SK-N-SH (cell line): ENCODE measurements around the gene LRMDA.

Experiments
- EP300 ChIP-seq, 2 experiments: IDR thresholded peaks; 2 replicates each; pipeline versions ENCODE4 v1.4.0 to v1.6.1; 2012; ENCODE audit warnings: borderline replicate concordance in 1 of 2, low read depth in 1 of 2, low read length in 1 of 2
- EZH2phosphoT487 ChIP-seq: fragments of 200-600 bp; sonication (generic); IDR thresholded peaks from 2 replicates; pipeline ENCODE4 v1.6.1; 2017; ENCODE audit warnings: low read depth, mixed run types, mild to moderate bottlenecking, antibody characterized with exemption, moderate library complexity, borderline replicate concordance
- MEF2A ChIP-seq: IDR thresholded peaks from 2 replicates; pipeline ENCODE4 v1.4.0; 2012; ENCODE audit warnings: low read depth, borderline replicate concordance
- POLR2AphosphoS5 ChIP-seq: IDR thresholded peaks from 2 replicates; pipeline ENCODE4 v1.6.1; 2012; ENCODE audit warnings: low read depth, low read length
- RCOR1 ChIP-seq: fragments of 150-350 bp; IDR thresholded peaks from 2 replicates; pipeline ENCODE4 v1.6.1; 2017; ENCODE audit warnings: antibody characterized with exemption, low read length
- SIN3A ChIP-seq: IDR thresholded peaks from 2 replicates; pipeline ENCODE4 v1.6.1; 2012; ENCODE audit warnings: low read depth, mild to moderate bottlenecking, low read length, moderate library complexity, borderline replicate concordance
- TEAD4 ChIP-seq: IDR thresholded peaks from 2 replicates; pipeline ENCODE4 v1.4.0; 2012; ENCODE audit warnings: mild to moderate bottlenecking, borderline replicate concordance; ENCODE audit not compliant: insufficient read depth
- TF ChIP-seq, protein P1 (sequence below): fragments of 200-600 bp; sonication (generic); IDR thresholded peaks from 2 replicates; pipeline ENCODE4 v1.6.1; 2017; ENCODE audit warnings: antibody characterized with exemption, mild to moderate bottlenecking, moderate library complexity
- TF ChIP-seq, protein P2 (sequence below): IDR thresholded peaks from 2 replicates; pipeline ENCODE4; 2012

DNA sequence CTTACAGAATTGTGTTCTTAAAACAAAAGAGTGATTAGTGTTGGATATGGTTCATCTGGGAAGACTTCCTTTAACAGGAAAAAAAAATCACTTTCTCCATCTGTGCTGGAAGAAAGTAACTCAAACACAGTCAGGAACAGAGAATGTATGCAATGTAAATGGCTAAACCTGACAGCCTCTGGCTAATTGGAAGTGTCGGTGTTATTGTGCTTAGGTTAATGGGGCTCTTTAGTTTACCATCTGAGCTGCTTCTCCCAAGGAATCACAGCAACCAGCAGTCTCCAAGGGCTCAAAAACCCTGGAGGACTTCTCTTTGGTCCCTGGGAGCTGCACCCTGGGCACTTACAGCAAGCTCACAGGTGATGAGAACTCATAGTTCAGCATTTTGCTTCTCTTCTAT lies 724.5 kb downstream of the LRMDA start:
- TF ChIP-seq, protein P1, sequence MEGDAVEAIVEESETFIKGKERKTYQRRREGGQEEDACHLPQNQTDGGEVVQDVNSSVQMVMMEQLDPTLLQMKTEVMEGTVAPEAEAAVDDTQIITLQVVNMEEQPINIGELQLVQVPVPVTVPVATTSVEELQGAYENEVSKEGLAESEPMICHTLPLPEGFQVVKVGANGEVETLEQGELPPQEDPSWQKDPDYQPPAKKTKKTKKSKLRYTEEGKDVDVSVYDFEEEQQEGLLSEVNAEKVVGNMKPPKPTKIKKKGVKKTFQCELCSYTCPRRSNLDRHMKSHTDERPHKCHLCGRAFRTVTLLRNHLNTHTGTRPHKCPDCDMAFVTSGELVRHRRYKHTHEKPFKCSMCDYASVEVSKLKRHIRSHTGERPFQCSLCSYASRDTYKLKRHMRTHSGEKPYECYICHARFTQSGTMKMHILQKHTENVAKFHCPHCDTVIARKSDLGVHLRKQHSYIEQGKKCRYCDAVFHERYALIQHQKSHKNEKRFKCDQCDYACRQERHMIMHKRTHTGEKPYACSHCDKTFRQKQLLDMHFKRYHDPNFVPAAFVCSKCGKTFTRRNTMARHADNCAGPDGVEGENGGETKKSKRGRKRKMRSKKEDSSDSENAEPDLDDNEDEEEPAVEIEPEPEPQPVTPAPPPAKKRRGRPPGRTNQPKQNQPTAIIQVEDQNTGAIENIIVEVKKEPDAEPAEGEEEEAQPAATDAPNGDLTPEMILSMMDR = no peak
- no peak for TF ChIP-seq TEAD4
- no peak for TF ChIP-seq EZH2phosphoT487
- no peak for TF ChIP-seq MEF2A
- no peak for TF ChIP-seq SIN3A
- no peak for TF ChIP-seq RCOR1
- no peak for TF ChIP-seq EP300 (IDR thresholded peaks at IDR 0.05; ENCODE audit: borderline replicate concordance in 1 of 2, low read depth in 1 of 2, low read length in 1 of 2)
- TF ChIP-seq POLR2AphosphoS5 = no peak
- TF ChIP-seq, protein P2, sequence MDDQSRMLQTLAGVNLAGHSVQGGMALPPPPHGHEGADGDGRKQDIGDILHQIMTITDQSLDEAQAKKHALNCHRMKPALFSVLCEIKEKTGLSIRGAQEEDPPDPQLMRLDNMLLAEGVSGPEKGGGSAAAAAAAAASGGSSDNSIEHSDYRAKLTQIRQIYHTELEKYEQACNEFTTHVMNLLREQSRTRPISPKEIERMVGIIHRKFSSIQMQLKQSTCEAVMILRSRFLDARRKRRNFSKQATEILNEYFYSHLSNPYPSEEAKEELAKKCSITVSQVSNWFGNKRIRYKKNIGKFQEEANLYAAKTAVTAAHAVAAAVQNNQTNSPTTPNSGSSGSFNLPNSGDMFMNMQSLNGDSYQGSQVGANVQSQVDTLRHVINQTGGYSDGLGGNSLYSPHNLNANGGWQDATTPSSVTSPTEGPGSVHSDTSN = no peak
